Pons (tissue), 1 donor: ENCODE data around the gene FCRL6.

Source experiments
- DNase-seq: peaks from one replicate; pipeline ENCODE4 v3.0.0-alpha.2; 2016; ENCODE audit warnings: low spot score

The FCRL6 gene

DNA sequence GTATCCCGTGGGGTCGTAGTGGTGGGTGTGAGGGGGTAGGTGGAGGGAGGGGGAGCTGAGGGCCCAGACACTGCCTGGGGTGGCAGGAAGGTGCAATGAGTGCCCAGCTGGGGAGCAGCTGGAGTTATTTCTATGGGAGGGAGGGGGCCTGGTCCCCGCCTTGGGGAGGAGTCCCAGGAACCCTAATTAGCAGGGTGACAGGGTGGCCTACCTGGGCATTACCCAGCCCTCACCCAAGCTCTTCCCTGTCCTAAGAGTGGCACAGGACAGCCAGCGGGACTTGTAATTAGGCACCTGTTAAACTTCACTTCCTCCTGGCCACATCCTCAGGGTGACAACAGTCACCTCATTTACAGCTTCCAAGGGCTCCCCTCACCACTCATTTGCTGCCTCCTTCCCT is 60.4 kb downstream of the FCRL6 start, which contains the start of gene VSIG8:
TSS of gene VSIG8 (minus strand) at position 101 of the 400 bp plus-strand sequence. CDS start 136 bp downstream, outside the sequence.
- no peak for DNase-seq

DNA sequence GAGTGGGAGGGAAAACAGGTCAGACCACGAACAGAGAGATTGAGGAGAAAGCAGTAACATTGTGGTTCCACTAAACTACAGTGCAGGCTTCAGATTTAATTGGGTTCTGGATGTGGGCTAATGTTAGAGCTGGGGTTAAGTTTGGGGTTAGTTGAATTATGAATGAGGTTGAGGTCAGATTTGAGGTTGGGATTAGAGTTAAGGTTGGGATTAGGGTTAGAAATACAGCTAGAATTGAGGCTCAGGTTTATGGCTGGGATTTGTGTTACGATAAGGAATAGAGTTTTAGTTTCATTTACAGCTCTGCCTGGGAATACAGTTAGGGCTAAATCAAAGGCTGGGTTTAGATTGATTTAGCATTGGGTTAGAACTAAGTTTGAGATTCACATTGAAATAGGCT is 62.1 kb downstream of the FCRL6 start:
- DNase-seq = no peak
